Thoracic aorta (tissue), 2 donors: ENCODE data around the gene CLASRP. TPM values are rescaled to one million over a fixed set of nuclear protein-coding genes. Genes with fewer than 3 reads are reported as not detected.

Experiments
- ATAC-seq: fragments of 150-250 bp; one replicate; pipeline ENCODE4 v1.8.0; 2017; ENCODE audit warnings: low read depth; ENCODE audit not compliant: insufficient number of reproducible peaks, low FRiP score
- DNase-seq: peaks from one replicate; pipeline ENCODE4 v3.0.0-alpha.2; 2020; ENCODE audit warnings: low spot score
- H3K27ac ChIP-seq, 2 donors: fragments of 200-600 bp; sonication (generic); 1 replicate in 1 of 2; 2 replicates in 1 of 2; pipeline ENCODE4 v1.5.1; 2016; ENCODE audit warnings: mild to moderate bottlenecking in 2 of 2, moderate library complexity in 2 of 2
- H3K27me3 ChIP-seq: fragments of 200-600 bp; sonication (generic); replicated peaks from 2 replicates; pipeline ENCODE4 v1.6.0; 2016; ENCODE audit warnings: mild to moderate bottlenecking; ENCODE audit not compliant: insufficient read depth
- H3K36me3 ChIP-seq: fragments of 200-600 bp; sonication (generic); one replicate; pipeline ENCODE4 v1.5.1; 2016
- H3K4me1 ChIP-seq, 2 donors: fragments of 200-600 bp; sonication (generic); 1 replicate in 1 of 2; 2 replicates in 1 of 2; pipeline versions ENCODE4 v1.5.1 to v1.6.0; 2016; ENCODE audit warnings: low read depth in 2 of 2, mild to moderate bottlenecking in 1 of 2; ENCODE audit not compliant: control insufficient read depth in 1 of 2
- H3K4me3 ChIP-seq: fragments of 200-600 bp; sonication (generic); 2 replicates; pipeline ENCODE4 v1.5.1; 2016; ENCODE audit warnings: mild to moderate bottlenecking
- H3K9me3 ChIP-seq: fragments of 200-600 bp; sonication (generic); 2 replicates; pipeline ENCODE4 v1.5.1; 2016
- total RNA-seq, 2 donors: library from RNA; depleted of rRNA; stranded (reverse); fragments of >200 nt; gene quantifications; one replicate each; pipeline versions ENCODE4 v1.1.0 to v1.2.3, GENCODE V29; 2016
- TF ChIP-seq, protein P1 (sequence below): fragments of 200-600 bp; sonication (generic); IDR thresholded peaks from one replicate; pipeline ENCODE4 v1.5.1; 2019; ENCODE audit warnings: antibody characterized with exemption

Gene CLASRP
- total RNA-seq, 2 donors from 2014 or later = 119 to 300 TPM

DNA sequence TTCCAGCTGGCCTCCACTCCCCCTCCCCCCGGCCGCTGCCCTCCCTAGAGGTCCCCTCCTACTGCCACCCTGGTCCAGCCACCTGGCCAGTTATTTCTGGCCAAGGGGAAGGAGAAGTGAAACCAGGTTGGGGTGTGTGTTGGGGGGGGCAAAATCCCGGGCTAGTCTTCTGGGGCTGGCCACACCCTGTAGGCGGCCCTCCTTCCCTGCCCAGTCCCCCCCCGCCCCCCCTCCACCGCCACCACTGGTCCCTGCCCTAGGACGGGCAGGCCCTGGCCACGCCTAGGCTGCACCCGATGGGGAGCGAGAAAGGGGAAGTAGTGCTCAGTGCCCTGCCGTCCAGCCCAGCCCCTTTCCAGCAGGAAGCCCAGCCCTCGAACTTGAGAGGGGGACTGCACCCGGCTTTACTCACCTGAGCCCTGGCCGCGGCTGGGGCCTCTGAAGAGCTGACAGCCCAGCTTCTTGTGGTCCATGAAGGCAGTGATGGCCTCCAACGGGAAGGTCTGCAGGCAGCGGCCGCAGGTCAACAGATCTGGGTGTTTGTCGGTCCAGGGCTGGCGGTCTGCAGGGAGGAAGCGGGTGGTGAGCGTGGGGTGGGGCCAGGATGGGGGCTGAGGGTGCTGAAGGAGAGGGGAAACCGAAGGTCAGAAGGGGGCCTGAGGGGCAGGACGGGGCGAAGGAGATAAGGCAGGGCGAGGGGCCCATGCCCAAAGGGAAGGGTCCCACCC is 36.6 kb downstream of the CLASRP start:
- peaks cover 15 to 25% of the 10 kb centered on the region in 2 donors for H3K4me1 ChIP-seq
- TF ChIP-seq, protein P1, sequence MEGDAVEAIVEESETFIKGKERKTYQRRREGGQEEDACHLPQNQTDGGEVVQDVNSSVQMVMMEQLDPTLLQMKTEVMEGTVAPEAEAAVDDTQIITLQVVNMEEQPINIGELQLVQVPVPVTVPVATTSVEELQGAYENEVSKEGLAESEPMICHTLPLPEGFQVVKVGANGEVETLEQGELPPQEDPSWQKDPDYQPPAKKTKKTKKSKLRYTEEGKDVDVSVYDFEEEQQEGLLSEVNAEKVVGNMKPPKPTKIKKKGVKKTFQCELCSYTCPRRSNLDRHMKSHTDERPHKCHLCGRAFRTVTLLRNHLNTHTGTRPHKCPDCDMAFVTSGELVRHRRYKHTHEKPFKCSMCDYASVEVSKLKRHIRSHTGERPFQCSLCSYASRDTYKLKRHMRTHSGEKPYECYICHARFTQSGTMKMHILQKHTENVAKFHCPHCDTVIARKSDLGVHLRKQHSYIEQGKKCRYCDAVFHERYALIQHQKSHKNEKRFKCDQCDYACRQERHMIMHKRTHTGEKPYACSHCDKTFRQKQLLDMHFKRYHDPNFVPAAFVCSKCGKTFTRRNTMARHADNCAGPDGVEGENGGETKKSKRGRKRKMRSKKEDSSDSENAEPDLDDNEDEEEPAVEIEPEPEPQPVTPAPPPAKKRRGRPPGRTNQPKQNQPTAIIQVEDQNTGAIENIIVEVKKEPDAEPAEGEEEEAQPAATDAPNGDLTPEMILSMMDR = no peak
- peaks cover 4% of the 10 kb centered on the region for H3K36me3 ChIP-seq
- ATAC-seq = no peak
- H3K4me3 ChIP-seq = peak overlapping the region; percentile 71
- no peak for DNase-seq
- no peaks in the 10 kb centered on the region for H3K9me3 ChIP-seq
- no peaks in the 10 kb centered on the region for H3K27me3 ChIP-seq
- H3K27ac ChIP-seq = peak overlapping the region; percentile 38 to 55

DNA sequence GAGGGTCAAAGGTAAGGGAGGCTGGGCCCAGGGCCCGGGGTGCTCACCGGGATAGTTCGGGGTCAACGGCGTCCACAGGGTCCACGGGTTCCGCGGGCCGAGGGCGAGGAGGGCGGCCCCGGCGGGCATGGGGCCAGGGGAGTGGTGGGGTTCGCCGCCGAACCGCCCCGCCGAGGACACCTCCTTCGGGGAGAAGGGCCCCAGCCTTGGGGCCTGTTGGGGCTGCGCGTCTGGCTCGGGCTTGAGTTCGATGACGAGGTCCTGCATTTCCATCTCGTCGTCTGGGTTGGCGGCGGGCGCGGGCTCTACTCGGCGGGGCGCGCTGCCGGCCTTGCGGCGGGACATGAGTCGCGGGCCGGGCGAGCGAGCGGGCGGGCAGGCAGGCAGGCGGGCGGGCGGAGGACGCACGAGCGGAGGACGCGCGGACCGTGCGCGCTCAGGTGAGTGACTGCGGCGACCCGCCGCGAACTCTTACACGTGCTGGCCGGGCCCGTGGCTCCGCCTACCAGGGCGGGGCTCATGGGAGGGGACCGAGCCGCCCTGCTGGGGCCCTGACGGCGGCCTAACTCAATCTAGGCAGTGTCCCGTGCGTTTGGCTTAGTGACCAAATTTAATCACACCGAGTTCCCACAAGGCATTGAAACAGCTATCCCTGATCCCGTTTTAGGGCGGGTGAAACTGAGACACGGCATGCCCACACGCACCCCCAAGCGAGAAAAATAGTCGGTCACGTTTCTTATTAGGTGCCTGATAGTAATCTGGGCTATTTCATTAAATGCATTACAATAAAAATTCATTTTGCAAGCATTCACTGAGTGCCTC is 37.4 kb downstream of the CLASRP start, which contains the start of gene ZNF296:
Gene ZNF296 (minus strand): TSS at position 450 of the 822 bp plus-strand sequence. CDS start 105 bp downstream, at position 345.
- peaks cover 16 to 33% of the 10 kb centered on the region in 2 donors for H3K4me1 ChIP-seq
- TF ChIP-seq, protein P1 = no peak
- peak within 1 kb of the TSS; percentile 38 to 55 for H3K27ac ChIP-seq
- ATAC-seq = no peak
- peak within 1 kb of the TSS; percentile 71 for H3K4me3 ChIP-seq
- no peaks in the 10 kb centered on the region for H3K27me3 ChIP-seq
- H3K36me3 ChIP-seq = no peaks in the 10 kb centered on the region
- H3K9me3 ChIP-seq = no peaks in the 10 kb centered on the region
- no peak for DNase-seq

DNA sequence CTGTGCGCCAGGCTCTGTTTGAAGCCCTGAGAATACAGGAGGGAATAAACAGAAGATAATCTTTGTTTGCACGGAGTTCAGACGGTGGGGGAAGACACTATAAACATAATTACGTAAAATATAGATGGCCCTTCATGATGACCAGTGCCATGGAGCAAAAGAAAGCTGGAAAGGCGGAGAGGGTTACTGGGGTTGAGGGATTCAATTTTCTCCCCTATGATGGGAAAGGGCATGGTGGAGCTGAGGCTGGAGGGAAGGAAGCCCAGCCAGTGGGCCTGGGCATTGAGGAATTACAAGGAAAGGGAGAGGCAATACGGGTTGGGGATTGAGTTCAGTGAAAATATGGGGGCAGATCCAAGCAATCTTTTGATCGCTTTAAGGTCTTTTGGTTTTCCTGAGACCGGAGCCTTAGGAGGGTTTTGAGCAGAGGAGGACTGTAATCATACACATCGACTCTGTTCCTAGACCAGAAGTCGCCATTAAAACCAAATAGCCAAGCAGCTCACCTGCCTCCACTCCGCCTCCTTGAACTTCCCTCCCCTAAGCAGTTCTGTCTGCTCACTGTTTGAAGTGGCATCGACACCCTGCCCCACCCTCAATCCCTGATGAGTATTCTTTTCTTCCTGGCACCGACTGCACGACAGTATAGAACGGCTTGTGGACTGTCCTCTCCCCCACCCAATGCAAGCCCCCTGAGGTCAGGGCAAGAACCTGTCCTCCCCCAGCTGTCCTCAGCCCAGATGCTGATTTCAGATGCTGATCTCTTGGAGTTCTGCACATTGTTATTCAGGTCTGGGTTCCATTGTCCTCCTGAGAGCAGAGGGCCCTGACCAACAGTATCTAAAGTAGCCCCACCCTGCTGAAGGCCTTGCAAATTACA is 38.2 kb downstream of the CLASRP start:
- Histone ChIP-seq H3K27me3 (no peaks in the 10 kb centered on the region), H3K4me1 (peaks cover 16 to 33% of the 10 kb centered on the region in 2 donors), H3K36me3 (peaks cover 5% of the 10 kb centered on the region), H3K4me3 (peak overlapping the region; percentile 71), H3K27ac (no peak overlapping the region), H3K9me3 (no peaks in the 10 kb centered on the region)
- no peak for DNase-seq
- ATAC-seq = no peak
- TF ChIP-seq, protein P1 = no peak

DNA sequence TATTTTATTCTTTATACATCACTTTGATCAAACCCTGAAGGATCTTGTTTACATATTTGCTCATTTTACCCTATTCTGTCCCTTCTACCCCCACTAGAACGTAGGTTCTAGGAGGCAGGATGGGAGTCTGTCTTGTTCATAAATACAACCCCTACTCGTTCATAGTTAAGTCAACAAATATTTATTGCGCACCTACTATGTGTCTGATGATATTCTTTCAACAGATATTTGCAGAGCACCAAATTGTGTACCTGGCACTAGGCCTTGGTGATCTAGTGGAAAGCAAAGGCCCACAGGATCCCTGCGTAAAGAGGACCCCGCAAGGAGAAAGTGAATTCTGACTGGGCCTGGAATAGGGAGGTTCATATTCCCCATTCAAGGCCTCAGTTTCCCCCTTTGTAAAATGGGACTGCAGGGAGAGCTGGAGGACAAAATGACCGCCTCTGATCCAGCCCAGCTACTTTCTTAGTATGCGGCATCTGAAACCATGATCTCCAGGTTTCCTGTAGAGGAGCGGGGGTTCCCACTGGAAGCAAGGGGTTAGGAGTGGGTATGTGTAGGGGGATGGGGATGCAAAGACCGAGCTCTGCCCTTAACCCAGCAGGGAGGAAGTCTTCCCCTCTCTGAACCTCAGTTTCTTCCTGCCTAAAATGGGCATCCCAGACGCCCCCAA is 39.7 kb downstream of the CLASRP start:
- peaks cover 16 to 33% of the 10 kb centered on the region in 2 donors for H3K4me1 ChIP-seq
- no peaks in the 10 kb centered on the region for H3K9me3 ChIP-seq
- peak overlapping the region; percentile 89 for H3K4me3 ChIP-seq
- no peak overlapping the region for H3K27ac ChIP-seq
- no peaks in the 10 kb centered on the region for H3K27me3 ChIP-seq
- TF ChIP-seq, protein P1 = no peak
- DNase-seq (no peak), ATAC-seq (no peak)
- H3K36me3 ChIP-seq = peaks cover 7% of the 10 kb centered on the region
